ENCODE measurements around the gene ZNF286A.
"Not testable (repeated sequence)": the region's sequence is repeated elsewhere in the genome, so short reads cannot be mapped to it uniquely, and the experiment has no call there.

ZNF286A gene

DNA sequence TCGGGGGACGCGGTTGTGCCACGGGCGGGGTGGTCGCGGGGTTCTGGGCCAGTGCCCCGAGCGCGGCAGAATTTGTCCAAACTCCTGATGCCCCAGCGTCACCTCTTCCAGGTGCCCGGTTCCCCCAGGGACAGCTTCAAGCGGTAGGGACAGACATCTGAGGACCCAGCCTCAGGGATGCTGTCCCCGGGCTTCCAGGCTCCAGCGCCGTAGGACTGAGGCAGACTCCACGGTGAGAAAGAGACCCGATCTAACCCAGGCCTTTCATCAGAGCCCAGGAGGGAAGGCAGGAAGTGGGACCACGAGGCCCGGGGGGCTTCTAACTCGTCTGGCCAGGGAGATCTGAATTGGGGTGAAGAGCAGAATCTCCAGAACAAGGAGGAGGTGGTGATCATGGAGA lies 385 bp downstream of the ZNF286A start:
- DNase-seq (ENCODE audit: low read depth) = not testable (repeated sequence)

DNA sequence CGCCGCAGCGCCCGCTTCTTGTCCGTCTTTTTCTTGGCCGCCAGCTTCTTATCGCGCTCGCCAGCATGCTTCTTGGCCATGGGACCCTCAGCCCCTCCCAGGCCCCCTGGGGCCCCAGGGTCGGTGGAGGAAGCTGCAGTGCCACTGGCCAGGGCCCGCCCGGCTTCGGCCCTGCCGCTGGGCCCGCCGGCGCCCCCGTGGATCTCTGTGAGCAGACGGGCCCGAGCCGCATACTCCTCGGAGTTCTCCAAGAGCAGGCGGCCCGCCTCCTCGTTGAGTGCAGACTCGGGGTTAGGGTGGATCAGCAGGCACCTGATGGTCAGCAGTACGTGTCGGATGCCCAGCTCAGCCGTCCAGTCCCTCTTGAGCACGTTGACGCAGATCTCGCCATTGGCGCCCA lies 4.7 kb downstream of the ZNF286A start:
- not testable (repeated sequence) for DNase-seq (ENCODE audit: low read depth)

DNA sequence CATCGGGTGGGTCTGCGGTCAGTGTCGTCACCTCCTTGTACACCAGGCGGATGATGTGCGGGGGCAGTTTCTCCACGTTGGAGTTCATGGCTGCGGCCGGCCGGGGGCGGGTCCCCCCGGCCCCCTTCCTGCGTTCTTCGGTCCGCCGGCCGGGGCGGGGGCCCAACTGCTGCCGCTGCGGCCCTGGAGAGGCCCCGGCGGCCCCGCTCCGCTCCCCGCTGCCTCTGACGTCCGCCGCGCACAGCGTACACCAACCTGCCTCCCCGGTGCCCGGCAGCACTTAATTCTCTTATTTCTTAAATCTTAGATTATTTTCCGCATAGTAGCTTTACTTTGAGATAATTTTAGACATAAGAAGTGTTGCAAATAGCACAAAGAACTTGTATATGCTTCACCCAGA lies 5.3 kb downstream of the ZNF286A start:
- DNase-seq (ENCODE audit: low read depth) = not testable (repeated sequence)

DNA sequence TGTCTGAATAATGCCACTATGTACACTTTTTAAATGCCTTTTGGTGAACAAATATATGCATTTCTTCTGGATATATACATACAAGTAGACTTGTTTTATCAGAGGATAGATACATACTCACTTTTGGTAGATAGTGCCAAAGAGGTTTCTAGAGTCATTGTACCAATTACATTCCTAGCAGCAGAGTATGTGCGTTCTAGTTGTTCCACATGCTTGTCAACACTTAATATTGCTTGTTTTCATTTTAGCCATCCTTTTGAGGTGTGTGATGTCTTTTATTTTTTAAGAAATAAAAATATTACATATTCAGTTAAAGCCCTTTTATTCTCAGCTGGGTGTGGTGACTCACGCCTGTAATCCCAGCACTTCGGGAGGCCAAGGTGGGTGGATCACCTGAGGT lies 9.3 kb downstream of the ZNF286A start:
- not testable (repeated sequence) for DNase-seq (ENCODE audit: low read depth)

DNA sequence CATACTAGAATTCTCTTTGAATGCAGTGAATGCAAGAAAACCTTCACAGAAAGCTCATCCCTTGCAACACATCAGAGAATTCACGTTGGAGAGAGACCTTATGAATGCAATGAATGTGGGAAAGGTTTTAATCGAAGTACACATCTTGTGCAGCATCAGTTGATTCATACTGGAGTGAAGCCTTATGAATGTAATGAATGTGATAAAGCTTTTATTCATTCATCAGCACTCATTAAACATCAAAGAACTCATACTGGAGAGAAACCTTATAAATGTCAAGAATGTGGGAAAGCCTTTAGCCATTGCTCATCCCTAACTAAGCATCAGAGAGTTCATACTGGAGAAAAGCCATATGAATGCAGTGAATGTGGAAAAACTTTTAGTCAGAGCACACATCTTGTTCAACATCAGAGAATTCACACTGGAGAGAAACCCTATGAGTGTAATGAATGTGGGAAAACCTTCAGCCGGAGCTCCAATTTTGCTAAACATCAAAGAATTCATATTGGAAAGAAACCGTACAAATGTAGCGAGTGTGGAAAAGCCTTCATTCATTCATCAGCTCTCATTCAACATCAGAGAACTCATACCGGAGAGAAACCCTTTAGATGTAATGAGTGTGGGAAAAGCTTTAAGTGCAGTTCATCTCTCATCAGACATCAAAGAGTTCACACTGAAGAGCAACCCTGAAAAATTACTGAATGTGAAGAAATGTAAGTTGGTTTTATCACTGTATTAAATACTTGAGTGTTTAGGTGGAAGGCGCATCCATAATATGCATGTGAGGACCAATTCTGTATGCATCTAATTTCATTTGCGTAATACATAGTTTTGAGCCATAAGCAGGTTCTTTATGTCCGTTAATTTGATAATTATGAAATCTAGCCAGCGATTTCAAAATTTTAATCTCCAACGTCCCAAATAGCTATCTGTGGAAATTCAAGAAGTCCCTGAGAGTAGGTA lies 17.3 kb downstream of the ZNF286A start:
- DNase-seq (ENCODE audit: low read depth) = not testable (repeated sequence)

DNA sequence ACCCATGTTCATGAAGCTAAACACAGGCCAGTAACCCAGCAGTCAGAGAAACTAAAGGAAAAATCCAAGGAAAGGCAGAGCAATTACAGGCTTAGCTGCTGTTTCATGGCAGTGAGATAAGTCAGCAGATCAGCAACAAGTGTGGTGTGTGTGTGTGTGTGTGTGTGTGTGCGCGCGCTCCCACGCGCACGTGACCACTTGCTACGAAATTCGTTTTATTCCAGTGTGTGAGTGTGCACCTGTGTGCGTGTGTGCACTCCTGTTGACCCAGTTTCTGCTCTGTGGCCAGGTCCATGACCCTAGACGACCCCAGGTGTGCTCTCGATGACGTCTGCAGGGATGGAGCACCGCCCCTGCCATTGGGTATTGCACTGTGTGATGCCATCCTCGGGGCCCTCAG lies 31.0 kb downstream of the ZNF286A start:
- DNase-seq (ENCODE audit: low read depth) = not testable (repeated sequence)

DNA sequence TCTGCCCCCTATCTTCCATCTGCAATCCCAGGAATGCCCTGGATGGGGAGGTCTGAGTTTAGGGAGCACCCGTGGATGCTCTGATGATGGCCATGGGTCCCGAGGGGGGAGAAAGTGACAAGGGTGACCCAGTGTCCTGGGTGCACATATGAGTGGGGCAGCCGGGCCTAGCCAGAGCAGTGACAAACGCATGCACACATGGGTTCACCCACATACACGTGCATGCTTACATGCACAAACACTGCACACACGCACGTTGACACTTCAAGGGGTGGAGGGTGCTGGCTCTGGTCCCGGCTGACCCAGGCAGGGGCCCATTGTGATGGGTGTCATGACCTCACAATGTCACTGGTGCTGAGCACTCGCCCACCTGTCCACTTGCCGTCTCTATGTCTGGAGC lies 32.3 kb downstream of the ZNF286A start, which contains the start of gene TBC1D26:
Gene TBC1D26, plus strand, starts transcription at position 384 of the 400 bp plus-strand sequence. CDS start 3,066 bp downstream, outside the sequence.
- DNase-seq (ENCODE audit: low read depth) = not testable (repeated sequence)

DNA sequence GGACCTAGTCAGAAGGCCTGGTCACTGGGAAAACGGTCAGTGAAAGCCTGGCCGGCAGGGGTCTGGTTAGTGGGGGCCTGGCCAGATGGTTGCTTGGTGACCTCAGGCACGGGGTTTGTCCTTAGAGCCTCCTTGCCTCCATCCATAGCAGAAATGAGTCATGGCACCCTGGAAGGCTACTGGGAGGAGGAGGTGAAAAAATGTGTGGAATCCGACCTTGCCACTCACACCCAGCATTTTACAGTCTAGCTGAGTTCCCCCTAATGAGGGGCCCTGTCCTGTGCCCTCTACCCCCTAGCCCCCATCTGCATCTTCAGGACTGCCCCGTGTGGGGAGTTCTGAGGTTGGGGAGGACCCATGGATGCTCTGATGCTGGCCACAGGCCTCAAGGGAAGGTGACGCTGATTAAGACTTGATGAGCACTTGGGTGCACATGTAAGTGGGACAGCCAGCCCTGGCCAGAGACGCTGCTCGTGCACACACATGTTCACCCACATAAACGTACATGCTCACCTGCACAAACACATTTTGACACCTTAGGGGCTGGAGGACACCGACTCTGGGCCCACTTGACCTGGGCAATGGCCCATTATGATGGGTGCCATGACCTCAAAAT lies 33.7 kb downstream of the ZNF286A start:
- not testable (repeated sequence) for DNase-seq (ENCODE audit: low read depth)

DNA sequence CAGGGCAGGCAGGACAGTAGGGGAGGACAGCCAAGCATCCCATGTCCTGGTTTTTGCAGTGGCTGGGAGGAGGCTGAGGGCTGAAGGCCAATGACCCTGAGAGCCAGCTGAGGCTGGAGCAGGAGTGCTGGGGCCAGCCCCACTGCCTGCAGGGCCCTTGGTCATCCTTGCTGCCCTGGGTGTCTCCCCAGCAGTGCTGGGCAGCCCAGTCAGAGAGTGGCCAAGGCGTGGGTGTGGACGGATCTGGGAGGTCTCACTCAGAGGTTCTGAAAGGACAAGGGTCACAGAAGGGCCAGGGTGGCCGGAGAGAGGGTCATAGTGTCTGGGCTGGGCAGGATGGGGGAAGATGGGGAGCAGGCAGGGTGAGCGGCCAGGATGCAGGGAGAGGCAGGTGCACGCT lies 37.0 kb downstream of the ZNF286A start:
- not testable (repeated sequence) for DNase-seq (ENCODE audit: low read depth)

DNA sequence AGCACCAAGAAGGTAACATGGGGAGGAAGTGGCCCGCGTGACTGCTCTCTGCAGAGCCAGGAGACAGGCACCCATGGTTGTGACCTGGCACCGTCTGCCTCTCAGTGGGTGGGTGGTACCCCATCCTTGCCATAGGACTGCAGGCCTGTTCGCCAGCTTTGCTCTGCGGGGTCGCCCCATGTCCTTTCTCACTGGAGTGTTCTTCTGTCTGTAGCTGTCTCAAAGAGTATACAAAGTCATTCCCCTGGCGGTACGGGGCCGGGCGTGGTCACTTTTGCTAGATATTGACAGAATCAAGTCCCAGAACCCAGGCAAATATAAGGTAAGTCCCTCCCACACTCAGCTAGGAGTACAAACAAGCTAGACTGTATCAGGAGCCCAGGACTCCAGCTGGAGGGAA lies 38.5 kb downstream of the ZNF286A start:
- DNase-seq (ENCODE audit: low read depth) = no peak

DNA sequence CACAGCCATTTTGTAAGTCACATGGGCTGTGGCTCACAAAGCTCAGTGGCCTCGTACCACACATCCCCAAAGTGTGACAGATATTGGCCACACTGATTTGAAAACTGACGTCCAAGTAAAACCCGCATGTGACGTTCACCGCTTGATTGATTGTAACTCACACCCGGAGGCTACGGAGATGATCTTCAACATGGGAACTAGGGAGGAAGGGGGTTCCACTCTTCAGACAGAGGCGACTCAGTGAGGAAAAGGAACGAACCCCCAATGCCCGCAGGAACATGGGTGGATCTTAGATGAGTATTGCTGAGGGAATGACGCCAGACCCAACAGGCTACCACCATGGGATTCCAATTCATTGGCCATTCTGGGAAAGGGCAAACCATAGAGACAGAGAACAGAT lies 39.7 kb downstream of the ZNF286A start:
- not testable (repeated sequence) for DNase-seq (ENCODE audit: low read depth)

DNA sequence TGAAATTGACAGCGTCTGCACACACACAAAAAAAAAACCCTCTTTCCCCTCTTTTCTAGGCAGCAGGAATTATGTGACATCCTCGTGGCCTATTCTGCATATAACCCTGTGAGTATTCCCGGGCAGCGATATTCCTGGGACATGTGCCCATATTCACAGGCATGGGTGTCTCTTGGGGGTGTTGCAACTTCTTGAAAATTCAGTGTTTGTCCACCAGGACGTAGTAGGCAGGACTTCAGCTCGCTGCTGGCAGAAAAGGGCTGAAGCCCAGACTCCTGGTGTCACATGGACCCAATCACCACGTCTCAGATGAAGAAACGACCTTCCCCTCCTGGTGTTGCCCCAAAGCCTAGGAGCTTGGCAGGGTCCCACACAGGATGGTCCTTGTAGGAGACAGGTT lies 40.5 kb downstream of the ZNF286A start:
- DNase-seq (ENCODE audit: low read depth) = not testable (repeated sequence)

DNA sequence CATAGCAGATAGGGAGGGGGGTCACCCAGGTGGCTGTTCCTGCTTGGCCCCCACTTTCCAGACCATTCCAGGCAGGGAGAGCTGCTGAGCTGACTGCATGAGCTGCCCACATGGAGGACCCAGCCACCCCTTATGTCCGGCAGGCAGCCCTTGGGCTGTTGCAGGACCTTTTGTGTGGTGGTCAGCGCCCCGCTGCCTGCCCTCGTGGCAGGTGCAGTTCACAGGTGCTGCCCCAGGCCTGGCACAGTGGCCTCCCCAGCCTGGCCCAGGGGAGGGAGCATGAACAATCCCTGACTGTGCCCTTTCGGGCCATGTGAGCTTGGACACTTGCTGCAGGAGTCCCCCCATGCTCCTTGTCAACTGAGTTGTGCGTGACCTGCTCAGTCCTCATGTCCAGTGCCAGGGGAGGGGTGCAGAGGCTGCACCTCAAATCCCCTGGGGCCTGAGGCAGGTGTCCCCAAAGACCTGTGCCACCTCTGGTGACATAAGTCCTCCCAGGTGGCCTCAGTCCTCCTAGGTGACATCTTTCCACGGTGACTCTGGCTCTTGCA lies 41.1 kb downstream of the ZNF286A start:
- DNase-seq (ENCODE audit: low read depth) = no peak

DNA sequence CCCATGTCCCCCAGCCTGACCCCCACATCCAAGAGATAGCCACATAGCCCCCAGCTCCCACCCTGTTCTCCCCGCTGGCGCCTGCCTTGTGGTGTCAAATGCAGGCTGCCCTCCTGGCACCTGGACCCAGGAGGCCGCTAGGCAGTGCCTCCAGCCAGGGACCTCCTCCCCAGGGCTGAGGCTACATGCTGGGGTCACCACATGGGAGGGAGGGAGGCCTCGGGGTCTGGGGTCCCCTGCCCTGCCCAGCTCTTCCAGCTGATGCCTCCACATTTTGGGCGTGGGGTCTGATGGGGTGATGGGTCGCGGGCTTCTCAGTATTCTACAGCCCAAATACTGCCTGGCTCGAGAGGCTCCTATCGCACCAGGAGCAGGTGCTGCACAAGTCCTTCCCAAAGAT lies 42.1 kb downstream of the ZNF286A start:
- no peak for DNase-seq (ENCODE audit: low read depth)

DNA sequence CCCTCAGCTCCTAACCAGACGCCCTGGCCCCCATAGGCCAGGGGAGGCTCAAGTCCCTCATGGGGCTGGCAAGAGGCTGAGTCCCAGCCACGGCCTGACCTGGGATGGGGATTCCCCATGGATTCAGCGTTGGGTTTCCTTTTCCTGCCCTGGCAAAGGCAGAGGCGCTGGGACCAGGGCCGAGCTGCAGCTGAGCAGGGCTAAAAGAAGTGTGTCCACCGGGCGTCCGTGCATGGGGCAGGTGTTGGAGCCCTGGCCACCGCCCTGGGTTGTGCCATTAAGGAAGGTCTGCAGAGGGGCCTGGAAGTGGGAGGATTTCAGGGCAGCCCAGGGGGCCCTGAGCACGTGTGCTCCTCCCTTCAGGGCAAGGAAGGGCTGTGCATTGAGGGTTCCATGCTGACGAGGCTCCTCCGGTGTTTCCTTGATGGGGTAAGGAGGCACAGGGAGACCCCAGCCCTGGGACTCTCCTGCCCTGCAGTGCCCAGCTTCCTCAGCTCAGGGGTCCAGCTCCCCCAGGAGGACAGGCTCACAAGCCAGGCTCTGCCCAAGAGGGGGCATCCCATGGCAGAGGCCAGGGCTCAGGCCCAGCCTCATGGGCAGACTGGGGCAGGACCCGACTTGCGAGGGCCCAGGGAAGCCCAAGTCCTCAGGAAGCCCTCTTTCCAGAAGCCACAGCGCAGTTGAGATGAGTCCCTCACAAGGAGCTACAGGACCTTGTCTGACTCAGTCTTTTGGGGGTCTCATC lies 42.7 kb downstream of the ZNF286A start:
- no peak for DNase-seq (ENCODE audit: low read depth)

DNA sequence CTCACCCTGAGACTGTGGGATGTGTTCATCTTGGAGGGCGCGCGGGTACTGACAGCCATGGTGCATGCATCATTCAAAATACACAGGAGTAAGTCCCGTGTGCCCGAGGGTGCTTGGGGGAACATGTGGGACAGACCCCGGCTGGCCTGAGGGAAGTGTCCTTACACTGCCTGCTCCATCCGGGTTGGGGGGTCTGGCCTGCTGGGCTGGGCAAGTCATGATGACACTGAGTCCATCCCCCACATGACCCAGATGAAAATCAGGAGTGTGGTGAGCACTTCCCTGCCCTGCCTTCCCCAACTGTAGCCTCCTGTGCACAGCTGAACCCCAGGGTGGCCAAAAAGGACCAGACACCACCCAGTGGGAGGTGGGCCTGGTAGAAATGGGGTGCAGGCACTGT lies 43.4 kb downstream of the ZNF286A start:
- no peak for DNase-seq (ENCODE audit: low read depth)

DNA sequence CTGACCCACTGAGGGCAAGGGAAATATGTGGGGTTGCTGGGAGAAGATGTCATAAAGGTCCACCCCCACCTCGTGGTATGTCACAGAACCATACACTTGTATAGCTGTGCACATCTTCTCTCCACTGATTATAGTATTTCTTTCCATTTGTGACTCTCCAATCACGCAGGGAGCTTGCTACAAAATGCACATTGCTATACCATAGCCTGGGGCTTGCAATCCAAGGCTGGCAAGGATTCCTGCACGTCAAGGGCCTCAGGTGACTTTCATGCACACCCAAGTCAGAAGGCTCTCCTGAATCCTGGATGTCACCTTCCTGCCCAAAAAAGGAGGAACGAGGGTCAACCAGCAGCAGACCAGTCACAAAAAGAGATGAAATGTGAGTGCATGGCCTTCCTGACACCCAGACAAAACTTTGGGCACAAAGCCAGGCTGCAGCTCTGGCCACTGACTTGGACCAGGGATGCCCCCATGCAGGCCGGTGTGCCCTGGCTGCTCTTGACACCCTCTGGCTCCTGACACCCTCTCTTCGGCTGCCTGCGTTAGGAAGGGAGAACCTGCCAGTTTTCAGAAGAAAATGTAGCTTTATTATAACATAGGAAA lies 44.6 kb downstream of the ZNF286A start:
- no peak for DNase-seq (ENCODE audit: low read depth)

DNA sequence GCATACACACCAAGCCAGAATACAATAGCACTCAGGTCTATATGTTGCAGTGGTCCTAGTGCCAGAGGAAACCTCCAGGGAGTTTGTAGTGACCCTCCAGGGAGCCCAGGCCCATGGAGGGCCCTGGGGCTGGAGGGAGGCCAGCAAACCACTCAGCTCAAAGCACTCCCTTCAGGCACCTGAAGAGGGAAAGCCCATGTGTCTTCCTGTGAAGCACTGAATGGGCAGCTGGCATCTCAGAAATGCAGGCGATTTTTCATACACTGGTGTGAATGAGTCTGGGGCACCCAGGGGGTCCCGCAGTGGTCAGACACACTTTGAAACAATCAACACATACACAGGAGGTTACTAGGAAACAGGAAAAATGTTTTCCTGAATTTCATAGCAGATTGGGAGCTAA lies 45.3 kb downstream of the ZNF286A start:
- no peak for DNase-seq (ENCODE audit: low read depth)

DNA sequence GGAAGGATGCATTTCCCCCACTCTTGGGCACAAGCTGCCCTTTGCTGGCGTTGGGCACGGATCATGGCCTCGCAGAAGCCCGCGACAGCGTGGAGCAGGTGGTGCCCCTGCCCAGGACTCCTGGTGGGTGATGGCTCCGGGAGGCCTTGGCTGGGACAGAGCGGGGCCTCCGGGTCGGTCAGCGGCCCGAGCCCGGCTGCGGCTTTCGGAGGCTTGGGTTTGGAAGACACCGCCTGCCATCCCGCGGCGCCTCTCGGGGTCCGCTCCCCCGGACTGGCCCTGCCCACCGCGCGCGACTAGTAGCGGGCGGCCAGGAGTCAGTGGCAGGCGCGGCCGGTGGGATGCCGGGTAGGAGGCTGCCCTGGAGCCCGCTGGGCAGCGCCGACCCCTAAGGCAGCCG lies 49.9 kb downstream of the ZNF286A start:
- DNase-seq (ENCODE audit: low read depth) = not testable (repeated sequence)

DNA sequence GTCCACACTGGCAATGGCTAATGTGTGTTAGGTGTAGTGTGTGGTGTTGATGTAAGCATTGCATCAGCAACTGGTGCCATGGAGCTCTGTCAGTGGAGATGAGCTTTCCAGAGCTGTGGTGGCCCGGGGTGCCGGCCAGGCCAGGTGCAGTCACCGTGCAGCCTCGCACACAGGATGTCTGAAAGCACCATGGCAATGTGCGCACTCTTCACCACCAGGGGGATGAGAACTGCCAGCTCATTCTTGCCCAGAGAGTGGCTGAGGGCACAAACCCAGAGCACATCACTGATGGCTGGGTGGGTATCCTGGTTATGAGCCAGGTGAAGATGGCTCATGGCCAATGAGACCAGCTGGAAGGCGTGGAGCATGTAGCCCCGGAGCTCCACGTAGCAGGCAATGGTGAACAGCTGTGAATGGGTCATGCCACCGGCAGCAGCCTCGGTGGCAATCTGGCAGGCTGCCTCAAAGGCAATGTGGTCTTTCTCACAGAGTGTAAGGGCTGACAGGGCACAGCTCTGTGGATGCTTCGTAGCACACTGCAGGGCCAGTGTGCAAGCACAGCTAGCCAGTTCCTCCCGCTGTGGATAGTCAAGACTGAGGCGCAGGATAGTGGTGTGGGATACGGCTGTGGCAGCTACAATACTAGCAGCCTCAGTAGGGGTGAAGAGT lies 69.4 kb downstream of the ZNF286A start:
- not testable (repeated sequence) for DNase-seq (ENCODE audit: low read depth)

Measured in fibroblast of the conjunctiva (primary cell).